K562 (cell line): ENCODE results near the gene HSF2. TPM values are rescaled to one million over a fixed set of nuclear protein-coding genes. Genes with fewer than 3 reads are reported as not detected.

Source experiments
- CBX2 ChIP-seq: fragments of 200-600 bp; sonication (generic); IDR thresholded peaks from one replicate; pipeline ENCODE4 v1.6.1; 2012; ENCODE audit warnings: mild to moderate bottlenecking, low read length, inconsistent platforms; ENCODE audit not compliant: insufficient read depth, poor library complexity, severe bottlenecking
- CBX8 ChIP-seq: fragments of 200-600 bp; sonication (generic); IDR thresholded peaks from 2 replicates; pipeline ENCODE4 v1.6.1; 2012; ENCODE audit warnings: borderline replicate concordance, mixed run types, low read depth, mild to moderate bottlenecking, moderate library complexity, mixed read lengths, low read length, control low read depth, inconsistent platforms; ENCODE audit not compliant: poor library complexity, severe bottlenecking; ENCODE audit errors: extremely low read depth
- EHMT2 ChIP-seq: fragments of 450-650 bp; IDR thresholded peaks from 2 replicates; pipeline ENCODE4 v1.6.1; 2018; ENCODE audit warnings: antibody characterized with exemption
- ELK3 ChIP-seq: fragments of 450-650 bp; formaldehyde crosslinking; IDR thresholded peaks from 2 replicates; pipeline ENCODE4 v1.4.0; 2020; ENCODE audit warnings: mild to moderate bottlenecking
- FOXM1 ChIP-seq, 2 experiments: fragments of 450-650 bp in 1 of 2; sonication (generic) in 1 of 2; formaldehyde crosslinking in 1 of 2; IDR thresholded peaks; 2 replicates each; pipeline versions ENCODE4 v1.6.1 to v1.9.0; 2017 to 2022; ENCODE audit warnings: low read depth in 2 of 2, mild to moderate bottlenecking in 2 of 2, missing genetic modification reagents in 1 of 2, moderate library complexity in 1 of 2
- GATAD2A ChIP-seq: fragments of 450-650 bp; IDR thresholded peaks from 2 replicates; pipeline ENCODE4 v1.6.1; 2017
- MAX ChIP-seq: sonication (generic); formaldehyde crosslinking; IDR thresholded peaks from 2 replicates; pipeline ENCODE4 v1.9.0; 2022; ENCODE audit warnings: mild to moderate bottlenecking, missing genetic modification reagents
- NFATC3 ChIP-seq: fragments of 450-650 bp; IDR thresholded peaks from 2 replicates; pipeline ENCODE4 v1.6.1; 2017; ENCODE audit warnings: mild to moderate bottlenecking
- RREB1 ChIP-seq: fragments of 250-450 bp; sonication (Bioruptor Pico); IDR thresholded peaks from 2 replicates; pipeline ENCODE4 v1.4.0; 2020
- SMAD3 ChIP-seq: fragments of 450-650 bp; formaldehyde crosslinking; conservative IDR thresholded peaks from 2 replicates; pipeline ENCODE4 v1.4.0; 2020; ENCODE audit warnings: mild to moderate bottlenecking
- TEAD2 ChIP-seq: fragments of 450-650 bp; IDR thresholded peaks from 2 replicates; pipeline ENCODE4 v1.6.1; 2016; ENCODE audit warnings: missing genetic modification characterization, control low read depth, missing compliant biosample characterization
- THAP7 ChIP-seq: fragments of 250-450 bp; sonication (Bioruptor Pico); IDR thresholded peaks from 2 replicates; pipeline ENCODE4 v1.5.0; 2021
- ZFP91 ChIP-seq: sonication (generic); formaldehyde crosslinking; IDR thresholded peaks from 2 replicates; pipeline ENCODE4 v1.8.0; 2022; ENCODE audit warnings: mild to moderate bottlenecking, missing genetic modification reagents
- ZNF23 ChIP-seq: fragments of 250-450 bp; sonication (Bioruptor Pico); IDR thresholded peaks from 2 replicates; pipeline ENCODE4 v1.4.0; 2020; ENCODE audit warnings: mild to moderate bottlenecking
- ZNF3 ChIP-seq: fragments of 250-450 bp; sonication (Bioruptor Pico); IDR thresholded peaks from 2 replicates; pipeline ENCODE4 v1.5.0; 2021; ENCODE audit warnings: mild to moderate bottlenecking, moderate library complexity
- polyA plus RNA-seq, 8 experiments: library from polyadenylated mRNA; depleted of rRNA in 4 of 8; stranded (reverse) in 5 of 8; unstranded in 3 of 8; fragments of >200 nt; fragmentation: Nextera tagmentation in 2 of 8; fragmentation: Illumina TruSeq in 1 of 8; extraction: Ambion mirVana in 2 of 8; extraction: Trizol in 1 of 8; gene quantifications; 2 replicates each; pipeline versions ENCODE4 v1.2.1 to v1.2.3, GENCODE V29; 2011 to 2014; ENCODE audit warnings: inconsistent platforms in 1 of 8, missing spikeins in 1 of 8
- total RNA-seq, 7 experiments: library from RNA; depleted of rRNA in 6 of 7; stranded (reverse); fragments of >200 nt in 6 of 7; fragmentation: Illumina TruSeq in 2 of 7; extraction: Trizol in 2 of 7; gene quantifications; 2 replicates each; pipeline versions ENCODE4 v1.2.1 to v1.2.3, GENCODE V29; 2011 to 2021; ENCODE audit warnings: low replicate concordance in 1 of 7

Gene HSF2
- total and polyA plus RNA-seq, 9 of the 15 experiments (the other 6 are each of a cell fraction or from before 2014, with no cell fraction given), result 19.1 to 73.1 (median 29.2) TPM

GRCh38 chr6:122399348-122400120 lies at the start of gene HSF2 (continued):
- TF ChIP-seq THAP7 (CRISPR knock-in tag) (no peak), SMAD3 (CRISPR knock-in tag) (no peak), NFATC3 (no peak), ZNF3 (CRISPR knock-in tag) (no peak), CBX8 (no peak), RREB1 (CRISPR knock-in tag) (no peak), ELK3 (no peak), GATAD2A (no peak), ZNF23 (no peak), EHMT2 (peak; percentile 39; the same call in 1 of the 2 replicates), FOXM1 (IDR thresholded peaks at IDR 0.05; ENCODE audit: low read depth) (0 out of 2 replicates have a peak, but pooled peaks have one; percentile 27), FOXM1 (CRISPR knock-in tag; IDR thresholded peaks at IDR 0.05; ENCODE audit: low read depth) (peak; percentile 35; the same call in 1 of the 2 replicates), MAX (CRISPR knock-in tag) (peak; percentile 72), ZFP91 (CRISPR knock-in tag) (no peak), TEAD2 (tag) (no peak), CBX2 (no peak)
